K562 (cell line): Measurements from ENCODE around the gene APOL2. TPM values are rescaled to one million over a fixed set of nuclear protein-coding genes. Genes with fewer than 3 reads are reported as not detected.

Source experiments
- ATAC-seq: fragments of 200-7000 bp; cut with Tn5 transposase; 3 replicates; pipeline ENCODE4 v1.9.1; 2020; ENCODE audit warnings: moderate library complexity
- BruUV-seq: library from RNA; stranded (reverse); fragments of 400-500 nt; replicated peaks from 2 replicates; lab custom pipeline; 2021; lab: Mats Ljungman, UMichigan
- CTCF ChIA-PET: fragments of 300-600 bp; formaldehyde crosslinking; extraction: SDS; loops from one replicate; lab custom pipeline; 2021; ENCODE audit warnings: low intra/inter-chr PET ratio; lab: Yijun Ruan, JAX
- POLR2A ChIA-PET: fragments of 300-600, 350-650 bp; sonication (Branson Sonifier 250); formaldehyde crosslinking; extraction: SDS; loops from one replicate; lab custom pipeline; 2021; ENCODE audit warnings: antibody characterized with exemption, inconsistent platforms; lab: Yijun Ruan, JAX
- DNase-seq, 4 experiments: peaks; one replicate each; pipeline versions ENCODE4 v3.0.0 to v3.0.0-alpha.2; 2011 to 2018; ENCODE audit warnings: low spot score in 3 of 4, mixed read lengths in 3 of 4; ENCODE audit errors: extremely low read depth in 1 of 4
- FAIRE-seq: peaks from 2 replicates; lab custom pipeline; 2011; peaks lifted over from hg19 to GRCh38; lab: Jason Lieb, UNC
- H2AFZ ChIP-seq: 2 replicates; pipeline ENCODE4 v1.6.0; 2011; ENCODE audit warnings: low read depth, low read length, control low read depth, inconsistent platforms
- H3K27ac ChIP-seq: fragments of 200-600 bp; 3 replicates; pipeline ENCODE4 v1.8.0; 2011; ENCODE audit warnings: low read depth, mild to moderate bottlenecking, control low read depth, inconsistent platforms, low read length, moderate library complexity, mixed read lengths; ENCODE audit errors: extremely low read depth
- H3K27me3 ChIP-seq, 2 experiments: fragments of 300-600 bp in 1 of 2; 2 replicates in 1 of 2; 3 replicates in 1 of 2; pipeline versions ENCODE4 v1.6.0 to v1.8.0; 2011; ENCODE audit warnings: inconsistent platforms in 2 of 2, low read length in 2 of 2, mild to moderate bottlenecking in 1 of 2, mixed read lengths in 1 of 2, moderate library complexity in 1 of 2; ENCODE audit not compliant: control insufficient read depth in 2 of 2, insufficient read depth in 2 of 2
- H3K36me3 ChIP-seq: fragments of 300-600 bp; 3 replicates; pipeline ENCODE4 v1.8.0; 2011; ENCODE audit warnings: mild to moderate bottlenecking, low read length, inconsistent platforms; ENCODE audit not compliant: control insufficient read depth, insufficient read depth
- H3K4me1 ChIP-seq, 2 experiments: fragments of 200-600 bp in 1 of 2; replicated peaks in 1 of 2; 2 replicates in 1 of 2; 3 replicates in 1 of 2; pipeline versions ENCODE4 v1.5.1 to v1.8.0; 2011; ENCODE audit warnings: inconsistent platforms in 2 of 2, low read length in 2 of 2, mild to moderate bottlenecking in 1 of 2, mixed read lengths in 1 of 2, moderate library complexity in 1 of 2; ENCODE audit not compliant: control insufficient read depth in 2 of 2, insufficient read depth in 2 of 2
- H3K4me2 ChIP-seq: 2 replicates; pipeline ENCODE4 v1.6.1; 2011; ENCODE audit warnings: low read length, control low read depth, inconsistent platforms, mixed read lengths; ENCODE audit not compliant: insufficient read depth
- H3K4me3 ChIP-seq: fragments of 200-600 bp; sonication (generic), shearing (Covaris generic); 2 replicates; pipeline ENCODE4 v1.5.1; 2016; ENCODE audit warnings: control low read depth, inconsistent platforms
- H3K79me2 ChIP-seq: fragments of 200-600 bp; 3 replicates; pipeline ENCODE4 v1.8.0; 2011; ENCODE audit warnings: low read length, inconsistent platforms; ENCODE audit not compliant: control insufficient read depth, insufficient read depth
- H3K9ac ChIP-seq, 2 experiments: 2 replicates each; pipeline versions ENCODE4 v1.6.0 to v1.6.1; 2011; ENCODE audit warnings: low read depth in 2 of 2, low read length in 2 of 2, control low read depth in 1 of 2, inconsistent platforms in 1 of 2, mild to moderate bottlenecking in 1 of 2, mixed read lengths in 1 of 2; ENCODE audit not compliant: insufficient read depth in 1 of 2
- H3K9me1 ChIP-seq: one replicate; pipeline ENCODE4 v1.6.0; 2011; ENCODE audit warnings: inconsistent platforms, mild to moderate bottlenecking, low read length, moderate library complexity; ENCODE audit not compliant: control insufficient read depth, insufficient read depth
- H3K9me3 ChIP-seq: replicated peaks from 2 replicates; pipeline ENCODE4 v1.5.1; 2011; ENCODE audit warnings: low read depth, low read length, inconsistent platforms; ENCODE audit not compliant: control insufficient read depth, insufficient read depth
- H4K20me1 ChIP-seq: replicated peaks from 2 replicates; pipeline ENCODE4 v1.6.1; 2011; ENCODE audit warnings: low read length, inconsistent platforms, mixed read lengths; ENCODE audit not compliant: control insufficient read depth, insufficient read depth
- BRF2 ChIP-seq: IDR thresholded peaks from 3 replicates; pipeline ENCODE4 v1.6.1; 2011; ENCODE audit warnings: borderline replicate concordance, mild to moderate bottlenecking; ENCODE audit not compliant: insufficient read length, insufficient read depth
- CHD1 ChIP-seq: fragments of 200-600 bp; sonication (generic); IDR thresholded peaks from one replicate; pipeline ENCODE4 v1.6.1; 2012; ENCODE audit warnings: mild to moderate bottlenecking, moderate library complexity, low read length, inconsistent platforms
- FOSL1 ChIP-seq: fragments of 200-800 bp; sonication (Bioruptor generic); conservative IDR thresholded peaks from 2 replicates; pipeline ENCODE4 v1.6.1; 2016; ENCODE audit warnings: missing genetic modification characterization, missing compliant biosample characterization
- FOXA3 ChIP-seq, 2 experiments: fragments of 450-650 bp in 1 of 2; sonication (generic) in 1 of 2; formaldehyde crosslinking; IDR thresholded peaks in 1 of 2; conservative IDR thresholded peaks in 1 of 2; 2 replicates each; pipeline versions ENCODE4 v1.4.0 to v1.8.0; 2020 to 2022; ENCODE audit warnings: mild to moderate bottlenecking in 2 of 2, missing genetic modification reagents in 1 of 2
- HDAC3 ChIP-seq: fragments of 450-650 bp; IDR thresholded peaks from 2 replicates; pipeline ENCODE4 v1.6.1; 2018; ENCODE audit warnings: borderline replicate concordance, mild to moderate bottlenecking, moderate library complexity; ENCODE audit not compliant: partially characterized antibody
- IRF2 ChIP-seq: sonication (generic); formaldehyde crosslinking; IDR thresholded peaks from 2 replicates; pipeline ENCODE4 v1.8.1; 2022; ENCODE audit warnings: mild to moderate bottlenecking, missing genetic modification reagents
- JUND ChIP-seq, 2 experiments: IDR thresholded peaks; 2 replicates in 1 of 2; 3 replicates in 1 of 2; pipeline ENCODE4 v1.6.1; 2011; ENCODE audit warnings: borderline replicate concordance in 2 of 2, low read depth in 2 of 2, low read length in 2 of 2, improper control_type of control experiment in 1 of 2, missing biosample characterization in 1 of 2, missing genetic modification characterization in 1 of 2, missing genetic modification reagents in 1 of 2
- MLX ChIP-seq, 2 experiments: fragments of 450-650 bp in 1 of 2; sonication (generic) in 1 of 2; formaldehyde crosslinking; conservative IDR thresholded peaks; 2 replicates each; pipeline versions ENCODE4 v1.4.0 to v1.8.1; 2020 to 2022; ENCODE audit warnings: mild to moderate bottlenecking in 1 of 2, missing genetic modification reagents in 1 of 2
- PKNOX1 ChIP-seq: fragments of 450-650 bp; IDR thresholded peaks from 2 replicates; pipeline ENCODE4 v1.6.1; 2016
- SIN3B ChIP-seq: fragments of 450-650 bp; IDR thresholded peaks from 2 replicates; pipeline ENCODE4 v1.6.1; 2017; ENCODE audit warnings: low read depth, mild to moderate bottlenecking, moderate library complexity
- SMAD1 ChIP-seq: fragments of 150-350 bp; IDR thresholded peaks from 2 replicates; pipeline ENCODE4 v1.6.1; 2014; ENCODE audit warnings: low read length, low read depth; ENCODE audit not compliant: partially characterized antibody
- TAF9B ChIP-seq: fragments of 450-650 bp; IDR thresholded peaks from 2 replicates; pipeline ENCODE4 v1.6.1; 2018; ENCODE audit warnings: mild to moderate bottlenecking; ENCODE audit not compliant: partially characterized antibody
- TRIM24 ChIP-seq, 2 experiments: fragments of 450-650 bp; IDR thresholded peaks; 2 replicates each; pipeline ENCODE4 v1.6.1; 2016
- YBX1 ChIP-seq: fragments of 450-650 bp; IDR thresholded peaks from 2 replicates; pipeline ENCODE4 v1.7.1; 2016; ENCODE audit warnings: mild to moderate bottlenecking
- ZEB2 ChIP-seq: fragments of 450-650 bp; IDR thresholded peaks from 2 replicates; pipeline ENCODE4 v1.6.1; 2016
- ZNF253 ChIP-seq: fragments of 250-450 bp; sonication (Bioruptor Pico); conservative IDR thresholded peaks from 2 replicates; pipeline ENCODE4 v1.6.1; 2021; ENCODE audit warnings: mild to moderate bottlenecking
- ZNF354B ChIP-seq: fragments of 250-450 bp; sonication (Bioruptor Pico); IDR thresholded peaks from 2 replicates; pipeline ENCODE4 v1.4.0; 2020
- ZNF41 ChIP-seq: fragments of 250-450 bp; sonication (Bioruptor Pico); conservative IDR thresholded peaks from 2 replicates; pipeline ENCODE4 v1.4.0; 2020; ENCODE audit warnings: mild to moderate bottlenecking
- ZNF75A ChIP-seq: fragments of 450-650 bp; formaldehyde crosslinking; IDR thresholded peaks from 2 replicates; pipeline ENCODE4 v1.4.0; 2020; ENCODE audit warnings: mild to moderate bottlenecking
- WGBS: fragments of 100-300 bp; shearing (Covaris generic); methylation state at CpG from one replicate; pipeline ENCODE4 v1.1.6; 2016; ENCODE audit warnings: low coverage, mixed read lengths; ENCODE audit not compliant: insufficient coverage; ENCODE audit errors: missing lambda C conversion rate; 5-methylcytosine and 5-hydroxymethylcytosine counted together
- in situ Hi-C: fragments of 300-500 bp; cut with MboI; formaldehyde crosslinking; loops from 4 replicates; pipeline ENCODE4 v1.15.0; 2018; ENCODE audit warnings: inconsistent platforms, mixed read lengths
- intact Hi-C: fragments of 100-400 bp; cut with micrococcal nuclease; formaldehyde crosslinking; loops from 2 replicates; pipeline ENCODE4 v1.14.2; 2022
- polyA plus RNA-seq, 8 experiments: library from polyadenylated mRNA; depleted of rRNA in 4 of 8; stranded (reverse) in 5 of 8; unstranded in 3 of 8; fragments of >200 nt; fragmentation: Nextera tagmentation in 2 of 8; fragmentation: Illumina TruSeq in 1 of 8; extraction: Ambion mirVana in 2 of 8; extraction: Trizol in 1 of 8; gene quantifications; 2 replicates each; pipeline versions ENCODE4 v1.2.1 to v1.2.3, GENCODE V29; 2011 to 2014; ENCODE audit warnings: inconsistent platforms in 1 of 8, missing spikeins in 1 of 8
- total RNA-seq, 7 experiments: library from RNA; depleted of rRNA in 6 of 7; stranded (reverse); fragments of >200 nt in 6 of 7; fragmentation: Illumina TruSeq in 2 of 7; extraction: Trizol in 2 of 7; gene quantifications; 2 replicates each; pipeline versions ENCODE4 v1.2.1 to v1.2.3, GENCODE V29; 2011 to 2021; ENCODE audit warnings: low replicate concordance in 1 of 7

APOL2 gene
- total and polyA plus RNA-seq, 9 of the 15 experiments (the other 6 are each of a cell fraction or from before 2014, with no cell fraction given): 2.7 to 10.6 (median 8.9) TPM

GRCh38 chr22:36237462-36238372 lies 1.6 kb downstream of the APOL2 start:
- Histone ChIP-seq H3K4me1 (peaks cover 4 to 10% of the 10 kb centered on the region in 2 experiments; a peak in 4 of 5 replicates), H3K9ac (peak overlapping the region in 1 of 2 experiments; percentile 79; a peak in 2 of 4 replicates), H3K4me3 (peak overlapping the region; percentile 59), H3K79me2 (peaks cover 23% of the 10 kb centered on the region), H3K27ac (no peak overlapping the region), H3K9me3 (peaks cover 2% of the 10 kb centered on the region; the same call in 1 of the 2 replicates), H3K36me3 (peaks cover 6% of the 10 kb centered on the region; the same call in 2 of the 3 replicates), H4K20me1 (no peaks in the 10 kb centered on the region), H3K27me3 (no peaks in the 10 kb centered on the region), H3K4me2 (peak overlapping the region; percentile 97; the same call in 1 of the 2 replicates), H3K9me1 (no peaks in the 10 kb centered on the region), H2AFZ (no peak overlapping the region)
- in situ Hi-C loops: no loop called here
- intact Hi-C loops: loop anchor here (5.0 kb wide), 1 partner anchor 40 kb away; no protein-coding TSS in a partner anchor
- FAIRE-seq (no peak), ATAC-seq (no peak), DNase-seq (no peak)
- CTCF ChIA-PET: no interaction called here
- POLR2A ChIA-PET: interaction anchor here (0.6 to 3.2 kb wide), 7 partner anchors 8 to 253 kb away, joined by 3 to 15 read pairs (median 3); partner anchors contain the start of genes APOL1 and APOL3
- 75% methylated on average over 7 of the region's 12 CpGs for WGBS
- no TSS peak for BruUV-seq
- TF ChIP-seq ZNF75A (CRISPR knock-in tag) (no peak), SIN3B (no peak), BRF2 (no peak), TRIM24 (IDR thresholded peaks at IDR 0.05) (no peak), CHD1 (no peak), YBX1 (no peak), MLX (CRISPR knock-in tag; conservative IDR thresholded peaks at IDR 0.05) (no peak), JUND (IDR thresholded peaks at IDR 0.05; ENCODE audit: borderline replicate concordance, low read depth, low read length) (0 out of 2 replicates have a peak, but pooled peaks have one; percentile 28), JUND (tag; IDR thresholded peaks at IDR 0.05; ENCODE audit: borderline replicate concordance, low read depth, low read length) (no peak; the same call in 2 of the 3 replicates), HDAC3 (no peak), FOXA3 (CRISPR knock-in tag; conservative IDR thresholded peaks at IDR 0.05 in 1 of 2, IDR thresholded peaks at IDR 0.05 in 1 of 2) (no peak), TAF9B (peak; percentile 14), IRF2 (peak; percentile 69; the same call in 1 of the 2 replicates), PKNOX1 (no peak), ZEB2 (no peak), FOSL1 (tag) (peak; percentile 39; the same call in 1 of the 2 replicates), ZNF41 (CRISPR knock-in tag) (no peak), ZNF253 (no peak), SMAD1 (no peak), ZNF354B (no peak)
